Uterus (tissue), 2 donors: ENCODE results near the gene PTPN13.

Experiments
- POLR2A ChIP-seq, 2 donors: fragments of 450-650 bp; IDR thresholded peaks; one replicate each; pipeline ENCODE4 v1.6.1; 2016; ENCODE audit warnings: antibody characterized with exemption in 2 of 2, mild to moderate bottlenecking in 1 of 2, moderate library complexity in 1 of 2
- TF ChIP-seq, protein P1 (sequence below), 4 experiments: fragments of 200-600 bp in 2 of 4; fragments of 450-650 bp in 2 of 4; sonication (generic) in 2 of 4; IDR thresholded peaks; one replicate each; pipeline ENCODE4 v1.5.1; 2016 to 2019; ENCODE audit warnings: antibody characterized with exemption in 4 of 4, mild to moderate bottlenecking in 2 of 4, moderate library complexity in 1 of 4

DNA sequence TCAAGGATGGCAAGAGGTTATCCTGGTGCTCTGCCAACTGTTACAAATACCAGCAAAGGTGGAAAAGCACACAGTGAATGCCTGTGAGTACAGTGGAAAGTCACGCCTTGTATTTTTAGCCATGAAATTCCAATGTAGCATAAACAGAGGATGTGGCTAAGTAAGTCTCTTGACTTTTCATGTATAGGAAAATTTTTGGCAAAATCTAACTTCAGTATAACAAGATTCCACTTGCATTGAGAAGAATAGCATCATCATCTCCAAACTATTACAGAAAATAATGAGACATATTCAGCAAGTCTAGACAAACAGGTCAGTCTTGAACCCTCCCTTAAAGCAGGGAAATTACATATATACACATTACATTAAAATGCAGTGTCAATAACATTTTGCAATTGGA is 247.2 kb downstream of the PTPN13 start:
- TF ChIP-seq, protein P1, sequence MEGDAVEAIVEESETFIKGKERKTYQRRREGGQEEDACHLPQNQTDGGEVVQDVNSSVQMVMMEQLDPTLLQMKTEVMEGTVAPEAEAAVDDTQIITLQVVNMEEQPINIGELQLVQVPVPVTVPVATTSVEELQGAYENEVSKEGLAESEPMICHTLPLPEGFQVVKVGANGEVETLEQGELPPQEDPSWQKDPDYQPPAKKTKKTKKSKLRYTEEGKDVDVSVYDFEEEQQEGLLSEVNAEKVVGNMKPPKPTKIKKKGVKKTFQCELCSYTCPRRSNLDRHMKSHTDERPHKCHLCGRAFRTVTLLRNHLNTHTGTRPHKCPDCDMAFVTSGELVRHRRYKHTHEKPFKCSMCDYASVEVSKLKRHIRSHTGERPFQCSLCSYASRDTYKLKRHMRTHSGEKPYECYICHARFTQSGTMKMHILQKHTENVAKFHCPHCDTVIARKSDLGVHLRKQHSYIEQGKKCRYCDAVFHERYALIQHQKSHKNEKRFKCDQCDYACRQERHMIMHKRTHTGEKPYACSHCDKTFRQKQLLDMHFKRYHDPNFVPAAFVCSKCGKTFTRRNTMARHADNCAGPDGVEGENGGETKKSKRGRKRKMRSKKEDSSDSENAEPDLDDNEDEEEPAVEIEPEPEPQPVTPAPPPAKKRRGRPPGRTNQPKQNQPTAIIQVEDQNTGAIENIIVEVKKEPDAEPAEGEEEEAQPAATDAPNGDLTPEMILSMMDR (IDR thresholded peaks at IDR 0.05) = no peak
- TF ChIP-seq POLR2A (IDR thresholded peaks at IDR 0.05) = no peak
